ENCODE data around the gene SLC39A10.

DNA sequence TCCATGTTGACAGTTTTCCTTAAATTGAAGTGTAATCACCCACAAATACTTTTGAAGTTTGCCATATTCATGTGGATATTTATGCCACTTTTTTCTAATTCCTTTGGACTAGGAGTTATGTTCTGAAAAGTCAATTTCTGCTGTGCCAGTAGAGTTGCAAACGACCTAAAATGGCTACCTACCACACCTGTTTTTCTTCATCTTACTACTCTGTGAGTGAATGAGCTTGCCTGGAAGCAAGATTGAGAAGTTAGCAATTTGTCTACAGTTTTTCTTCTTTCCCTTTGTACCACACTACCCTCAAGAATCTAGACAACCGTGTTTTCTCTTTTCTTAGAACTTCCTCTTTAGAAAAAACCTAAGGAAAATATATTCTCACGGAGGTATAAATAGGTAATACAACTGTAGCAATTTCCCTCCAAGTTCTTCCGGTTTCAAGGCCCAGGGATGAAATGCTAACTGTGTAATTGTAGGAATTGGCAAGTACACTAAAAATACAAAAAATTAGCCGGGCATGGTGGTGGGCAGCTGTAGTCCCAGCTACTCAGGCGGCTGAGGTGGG is 7.3 kb upstream of the SLC39A10 start:
- TF ChIP-seq CTCF (IDR thresholded peaks at IDR 0.05) (no peak), EZH2phosphoT487 (IDR thresholded peaks at IDR 0.05; ENCODE audit: borderline replicate concordance, low read depth) (no peak), CHD2 (IDR thresholded peaks at IDR 0.05; ENCODE audit: low read length, partially characterized antibody) (no peak)
